ENCODE data around the gene SPNS3.

SPNS3 gene, protein sequence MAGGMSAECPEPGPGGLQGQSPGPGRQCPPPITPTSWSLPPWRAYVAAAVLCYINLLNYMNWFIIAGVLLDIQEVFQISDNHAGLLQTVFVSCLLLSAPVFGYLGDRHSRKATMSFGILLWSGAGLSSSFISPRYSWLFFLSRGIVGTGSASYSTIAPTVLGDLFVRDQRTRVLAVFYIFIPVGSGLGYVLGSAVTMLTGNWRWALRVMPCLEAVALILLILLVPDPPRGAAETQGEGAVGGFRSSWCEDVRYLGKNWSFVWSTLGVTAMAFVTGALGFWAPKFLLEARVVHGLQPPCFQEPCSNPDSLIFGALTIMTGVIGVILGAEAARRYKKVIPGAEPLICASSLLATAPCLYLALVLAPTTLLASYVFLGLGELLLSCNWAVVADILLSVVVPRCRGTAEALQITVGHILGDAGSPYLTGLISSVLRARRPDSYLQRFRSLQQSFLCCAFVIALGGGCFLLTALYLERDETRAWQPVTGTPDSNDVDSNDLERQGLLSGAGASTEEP

GRCh38 chr17:4433515-4434031 is at the start of gene SPNS3:
SPNS3 (plus strand) TSS chr17:4433940; CDS start chr17:4433968, 28 bp downstream.
- no peak for DNase-seq

GRCh38 chr17:4386406-4386805 is 47.3 kb upstream of the SPNS3 start:
- no peak for DNase-seq

DNA sequence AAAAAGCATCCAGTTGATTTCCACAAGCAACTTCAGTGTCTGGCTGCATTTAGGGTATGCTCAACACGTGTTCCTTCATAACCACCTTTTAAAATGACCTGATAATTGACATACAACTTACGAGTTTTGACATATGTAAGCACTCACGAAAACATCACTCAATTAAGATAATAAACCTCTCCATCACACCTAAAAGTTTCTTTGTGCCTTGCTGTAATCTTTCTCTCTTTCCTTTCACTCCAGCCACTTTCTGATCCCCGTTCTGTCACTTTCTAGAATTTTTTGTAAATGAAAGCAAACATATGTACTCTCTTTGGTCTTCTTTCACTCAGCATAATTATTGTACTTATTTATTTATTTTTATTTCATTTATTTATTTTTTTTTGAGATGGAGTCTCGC is 46.6 kb upstream of the SPNS3 start:
- no peak for DNase-seq

GRCh38 chr17:4389079-4389478 is 44.7 kb upstream of the SPNS3 start:
- no peak for DNase-seq

- DNase-seq, result no peak
These were observed 39.9 kb upstream of the SPNS3 start for GRCh38 chr17:4393806-4394205.

- DNase-seq, result no peak
These were observed 39.3 kb upstream of the SPNS3 start for GRCh38 chr17:4394208-4395110.

- DNase-seq, result no peak
These were observed 38.6 kb upstream of the SPNS3 start for GRCh38 chr17:4395111-4395478.

DNA sequence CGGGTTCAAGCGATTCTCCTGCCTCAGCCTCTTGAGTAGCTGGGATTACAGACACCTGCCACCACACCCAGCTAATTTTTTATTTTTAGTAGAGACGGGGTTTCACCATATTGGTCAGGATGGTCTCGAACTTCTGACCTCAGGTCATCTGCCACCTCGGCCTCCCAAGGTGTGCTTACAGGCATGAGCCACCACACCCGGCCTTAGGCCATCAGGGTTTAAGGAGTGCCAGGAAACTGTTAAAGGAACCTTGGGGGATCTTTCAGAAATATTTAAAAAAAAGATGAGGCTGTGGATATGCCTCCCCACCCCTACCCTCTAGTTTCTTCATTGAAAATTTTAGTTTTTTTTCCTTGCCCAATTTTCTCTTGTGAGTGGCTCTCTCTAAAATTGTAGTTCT is 35.9 kb upstream of the SPNS3 start:
- no peak for DNase-seq

- no peak for DNase-seq
These were observed 28.6 kb upstream of the SPNS3 start for GRCh38 chr17:4405038-4405669.

DNA sequence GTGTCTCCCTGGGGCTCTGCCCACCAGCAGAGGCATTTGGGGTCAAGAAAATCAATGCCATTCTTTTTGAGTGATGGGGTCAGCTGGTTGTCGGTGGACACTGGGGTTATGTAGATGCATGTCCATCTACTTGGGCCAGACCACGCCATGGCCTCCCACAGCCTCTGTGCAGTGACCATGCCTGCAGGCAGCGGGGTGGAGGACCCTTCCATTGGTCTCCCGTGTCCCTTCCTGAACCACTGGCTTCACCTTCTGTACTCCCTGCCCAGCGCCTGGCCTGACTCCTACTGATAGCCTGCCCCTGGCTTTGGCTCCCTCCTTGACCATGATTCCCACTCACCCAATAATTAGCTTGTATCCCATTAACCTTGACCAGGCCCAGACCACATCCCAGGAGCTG is 28.0 kb upstream of the SPNS3 start:
- DNase-seq, result no peak

DNA sequence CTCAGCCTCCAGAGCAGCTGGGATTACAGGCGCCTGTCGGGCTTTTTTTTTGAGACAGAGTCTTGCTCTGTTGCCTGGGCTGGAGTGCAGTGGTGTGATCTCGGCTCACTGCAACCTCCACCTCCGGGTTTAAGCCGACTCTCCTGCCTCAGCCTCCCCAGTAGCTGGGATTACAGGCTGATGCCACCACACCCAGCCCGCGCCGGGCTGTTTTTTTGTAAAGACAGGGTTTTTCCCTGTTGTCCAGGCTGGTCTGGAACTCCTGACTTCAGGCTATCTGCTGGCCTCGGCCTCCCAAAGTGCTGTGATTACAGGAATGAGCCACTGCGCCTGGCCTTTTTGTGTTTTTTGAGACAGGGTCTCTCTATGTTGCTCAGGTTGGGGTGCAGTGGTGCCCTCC is 27.4 kb upstream of the SPNS3 start:
- no peak for DNase-seq

DNA sequence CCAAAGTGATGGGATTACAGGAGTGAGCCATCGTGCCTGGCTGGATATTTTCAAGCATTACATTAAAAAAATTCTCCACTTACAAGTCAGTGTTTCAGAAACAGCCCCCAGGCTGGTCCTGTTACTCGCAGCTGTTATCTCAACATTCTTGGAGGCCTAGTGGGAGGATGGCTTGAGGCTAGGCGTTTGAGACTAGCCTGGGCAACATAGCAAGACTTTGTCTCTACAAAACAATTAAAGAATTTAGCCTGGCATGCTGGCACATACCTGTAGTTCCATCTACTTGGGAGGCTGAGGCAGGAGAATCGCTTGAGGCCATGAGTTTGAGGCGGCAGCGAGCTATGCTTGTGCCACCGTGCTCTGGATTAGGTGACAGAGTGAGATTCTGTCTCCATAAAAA is 26.5 kb upstream of the SPNS3 start:
- no peak for DNase-seq

- no peak for DNase-seq
These were observed 25.9 kb upstream of the SPNS3 start for GRCh38 chr17:4407851-4408250.

DNA sequence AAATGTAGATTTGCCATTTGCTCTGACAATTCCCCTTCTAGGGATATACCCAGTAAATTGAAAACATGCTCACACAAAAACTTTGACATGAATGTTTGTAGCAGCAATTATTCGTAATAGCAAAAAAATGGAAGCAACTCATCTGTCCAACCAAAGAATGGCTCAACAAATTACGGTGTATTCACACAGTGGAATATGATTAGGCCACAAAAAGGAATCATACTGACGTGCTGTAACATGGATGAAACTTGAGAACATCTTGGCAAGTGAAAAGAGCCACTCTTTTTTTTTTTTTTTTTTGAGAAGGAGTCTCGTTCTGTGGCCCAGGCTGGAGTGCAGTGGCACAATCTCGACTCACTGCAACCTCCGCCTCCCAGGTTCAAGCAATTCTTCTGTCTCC is 24.1 kb upstream of the SPNS3 start:
- no peak for DNase-seq

DNA sequence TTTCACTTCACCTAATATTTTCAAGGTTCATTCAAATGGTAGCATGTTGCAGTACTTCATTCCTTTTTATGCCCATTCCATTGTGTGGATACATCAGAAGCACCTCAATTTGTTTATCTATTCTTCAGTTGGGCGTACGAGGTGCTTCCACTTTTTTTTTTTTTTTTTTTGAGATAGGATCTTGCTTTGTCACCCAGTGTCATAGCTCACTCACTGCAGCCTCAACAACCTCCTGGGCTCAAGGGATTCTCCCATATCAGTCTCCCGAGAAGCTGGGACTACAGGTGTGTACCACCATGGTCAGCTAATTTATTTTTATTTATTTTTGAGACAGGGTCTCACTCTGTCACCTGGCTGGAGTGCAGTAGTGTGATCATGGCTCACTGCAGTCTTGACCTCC is 22.5 kb upstream of the SPNS3 start:
- no peak for DNase-seq

- peak; percentile 74 for DNase-seq
These were observed 20.6 kb upstream of the SPNS3 start for GRCh38 chr17:4412933-4413831.

- DNase-seq, result no peak
These were observed 16.5 kb upstream of the SPNS3 start for GRCh38 chr17:4417129-4417667.

- DNase-seq, result no peak
These were observed 13.0 kb upstream of the SPNS3 start for GRCh38 chr17:4420692-4421131.

- no peak for DNase-seq
These were observed 10.9 kb upstream of the SPNS3 start for GRCh38 chr17:4422864-4423263.

- DNase-seq, result no peak
These were observed 8.3 kb upstream of the SPNS3 start for GRCh38 chr17:4425398-4425797.

GRCh38 chr17:4426499-4427208 is 7.1 kb upstream of the SPNS3 start:
- no peak for DNase-seq

All from GOT3 (cell line).